Upper lobe of left lung (tissue), 4 donors: ENCODE measurements around the gene SKIC8.

Experiments used
- EP300 ChIP-seq, 4 donors: sonication (generic); formaldehyde crosslinking; IDR thresholded peaks; one replicate each; pipeline ENCODE4 v1.5.1; 2017; ENCODE audit warnings: antibody characterized with exemption in 4 of 4, control low read depth in 2 of 4
- POLR2A ChIP-seq, 4 donors: fragments of 450-650 bp; IDR thresholded peaks; one replicate each; pipeline ENCODE4 v1.5.1; 2016 to 2017; ENCODE audit warnings: antibody characterized with exemption in 4 of 4, mild to moderate bottlenecking in 2 of 4
- TF ChIP-seq, protein P1 (sequence below), 6 experiments: fragments of 450-650 bp in 4 of 6; fragments of 200-600 bp in 2 of 6; sonication (generic) in 2 of 6; IDR thresholded peaks; one replicate each; pipeline ENCODE4 v1.5.1; 2016 to 2019; ENCODE audit warnings: antibody characterized with exemption in 6 of 6

DNA sequence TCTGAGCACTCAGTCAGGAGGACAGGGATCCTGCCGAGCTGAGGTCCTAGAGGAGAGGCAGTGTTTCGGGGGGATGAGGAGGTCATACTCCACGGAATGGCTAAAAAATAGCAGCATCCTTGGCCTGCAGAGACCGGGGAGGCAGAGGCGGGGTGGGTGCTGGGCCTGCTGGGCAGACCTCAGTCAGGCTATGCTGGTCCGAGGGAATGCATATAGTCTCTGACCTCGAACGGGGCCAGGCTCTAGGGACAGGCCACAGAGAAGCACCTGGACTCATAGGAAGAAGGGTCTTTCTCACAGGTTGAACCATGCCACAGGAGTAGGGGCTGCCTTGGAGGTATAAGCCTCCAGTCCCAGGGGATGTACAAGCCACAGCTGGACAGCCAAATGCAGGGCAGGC, 14.0 kb upstream of the SKIC8 start:
- TF ChIP-seq, protein P1, sequence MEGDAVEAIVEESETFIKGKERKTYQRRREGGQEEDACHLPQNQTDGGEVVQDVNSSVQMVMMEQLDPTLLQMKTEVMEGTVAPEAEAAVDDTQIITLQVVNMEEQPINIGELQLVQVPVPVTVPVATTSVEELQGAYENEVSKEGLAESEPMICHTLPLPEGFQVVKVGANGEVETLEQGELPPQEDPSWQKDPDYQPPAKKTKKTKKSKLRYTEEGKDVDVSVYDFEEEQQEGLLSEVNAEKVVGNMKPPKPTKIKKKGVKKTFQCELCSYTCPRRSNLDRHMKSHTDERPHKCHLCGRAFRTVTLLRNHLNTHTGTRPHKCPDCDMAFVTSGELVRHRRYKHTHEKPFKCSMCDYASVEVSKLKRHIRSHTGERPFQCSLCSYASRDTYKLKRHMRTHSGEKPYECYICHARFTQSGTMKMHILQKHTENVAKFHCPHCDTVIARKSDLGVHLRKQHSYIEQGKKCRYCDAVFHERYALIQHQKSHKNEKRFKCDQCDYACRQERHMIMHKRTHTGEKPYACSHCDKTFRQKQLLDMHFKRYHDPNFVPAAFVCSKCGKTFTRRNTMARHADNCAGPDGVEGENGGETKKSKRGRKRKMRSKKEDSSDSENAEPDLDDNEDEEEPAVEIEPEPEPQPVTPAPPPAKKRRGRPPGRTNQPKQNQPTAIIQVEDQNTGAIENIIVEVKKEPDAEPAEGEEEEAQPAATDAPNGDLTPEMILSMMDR (IDR thresholded peaks at IDR 0.05) = no peak
- TF ChIP-seq POLR2A (IDR thresholded peaks at IDR 0.05) (no peak), EP300 (IDR thresholded peaks at IDR 0.05) (no peak)
